HG03558 (cell line): ENCODE data around the gene ZNRF2.

Experiments
- ATAC-seq: cut with Tn5 transposase; IDR thresholded peaks from one replicate; pipeline ENCODE4 v1.9.1; 2021; ENCODE audit warnings: moderate number of reproducible peaks; ENCODE audit not compliant: unreplicated experiment; ENCODE audit errors: extremely low read depth

ZNRF2 gene

GRCh38 chr7:30313348-30313747, 29.0 kb downstream of the ZNRF2 start:
- ATAC-seq = no peak

DNA sequence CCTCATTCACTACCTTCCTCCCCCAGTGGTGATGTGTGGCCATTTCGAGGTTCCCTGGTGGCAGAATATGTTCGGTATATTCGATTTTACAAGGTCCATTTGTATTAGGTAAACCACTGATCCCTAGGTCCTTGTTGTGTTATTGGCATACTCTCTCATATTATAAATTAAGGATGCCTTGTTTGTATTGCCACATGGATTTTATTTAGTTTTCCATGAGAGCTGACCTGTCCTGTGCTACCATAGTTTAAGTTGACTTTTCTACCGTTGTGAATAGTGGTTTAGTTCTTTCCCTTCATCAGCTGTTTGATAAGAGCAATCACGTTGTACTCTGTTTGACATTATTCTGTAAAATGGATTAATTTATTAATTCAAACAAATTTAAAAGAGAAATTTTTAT, 29.4 kb downstream of the ZNRF2 start:
- no peak for ATAC-seq

DNA sequence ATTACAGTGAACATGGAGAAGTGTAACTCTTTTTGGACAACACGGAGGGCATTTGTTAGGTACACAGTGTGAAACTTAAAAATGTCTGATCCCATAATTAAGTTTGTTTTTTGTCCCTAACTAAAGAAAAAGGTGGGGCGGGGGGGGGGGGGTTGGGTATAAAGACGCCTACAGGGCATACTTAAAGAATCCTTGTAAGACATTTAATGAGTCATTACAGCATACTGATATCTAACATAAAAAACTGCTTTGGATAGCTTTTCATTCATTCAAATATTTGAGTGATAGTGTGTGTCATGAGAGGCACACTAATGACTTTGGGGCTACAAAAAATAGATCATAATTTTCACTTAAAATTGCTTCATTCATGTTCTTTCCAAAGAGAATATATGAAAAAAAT, 31.2 kb downstream of the ZNRF2 start:
- ATAC-seq = no peak

DNA sequence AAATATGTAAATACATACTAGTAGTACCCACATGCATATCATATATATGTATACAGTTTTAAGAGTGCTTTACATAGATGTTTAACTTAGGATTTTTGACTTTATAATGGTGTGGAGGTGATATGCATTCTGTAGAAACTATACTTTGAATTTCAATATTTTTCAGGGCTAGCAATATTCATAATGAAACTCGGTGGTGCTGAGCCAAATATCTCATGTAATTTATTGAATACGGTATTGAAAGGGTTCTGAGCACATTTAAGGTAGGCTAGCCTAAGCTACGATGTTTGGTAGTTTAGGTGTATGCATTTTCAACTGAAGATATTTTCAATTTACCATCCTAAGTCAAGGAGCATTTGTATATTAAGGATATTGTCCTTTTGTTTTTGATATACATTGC, 36.0 kb downstream of the ZNRF2 start:
- no peak for ATAC-seq

DNA sequence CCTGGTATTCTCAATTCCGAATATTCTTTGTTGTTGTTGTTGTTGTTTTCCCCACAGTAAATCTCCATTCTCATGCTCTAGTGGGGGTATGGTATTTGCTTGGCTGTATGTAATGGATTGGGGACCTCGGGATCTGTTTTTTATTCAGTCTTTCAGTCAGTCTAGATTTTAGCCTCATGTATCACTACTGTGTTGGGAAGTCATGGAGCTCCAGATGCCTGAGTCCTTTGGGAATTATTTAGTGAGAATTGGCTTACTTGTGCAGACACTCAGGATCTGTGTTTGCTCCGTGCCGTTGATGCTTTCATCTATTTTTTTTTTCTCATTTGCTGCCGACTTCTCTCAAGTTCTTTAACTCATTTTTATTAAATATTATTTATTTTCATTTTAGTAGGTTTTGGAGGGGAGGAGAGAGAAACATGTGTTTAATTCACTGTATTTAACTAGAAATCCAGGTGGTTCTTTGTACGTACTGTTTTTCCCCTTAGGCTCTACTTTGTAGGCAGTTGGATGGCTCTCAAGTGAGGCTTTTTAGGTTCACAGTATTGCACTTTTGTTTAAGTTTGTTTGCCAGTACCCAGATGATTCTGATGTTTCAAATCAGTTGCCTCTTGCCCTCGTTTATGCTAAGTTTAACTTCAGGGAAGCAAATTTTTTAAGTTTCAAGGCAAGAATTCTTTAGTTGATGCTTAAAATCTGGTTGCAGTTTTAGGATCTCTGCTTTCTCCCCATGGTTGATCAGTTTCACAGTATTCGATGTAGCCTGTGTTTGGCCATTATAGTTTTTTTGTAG, 36.9 kb downstream of the ZNRF2 start:
- no peak for ATAC-seq

DNA sequence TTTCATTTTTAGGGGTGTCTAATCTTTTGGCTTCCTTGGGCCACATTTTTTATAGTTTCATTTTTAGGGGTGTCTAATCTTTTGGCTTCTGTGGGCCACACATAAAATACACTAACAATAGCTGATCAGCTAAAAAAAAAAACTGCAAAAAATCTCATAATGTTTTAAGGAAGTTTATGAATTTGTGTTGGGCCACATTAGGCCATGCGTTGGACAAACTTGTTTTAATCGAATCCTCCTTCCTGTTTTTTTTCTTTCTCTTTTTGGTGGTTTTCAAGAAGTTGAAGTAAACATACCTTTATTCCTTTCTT, 37.4 kb downstream of the ZNRF2 start:
- ATAC-seq = no peak

GRCh38 chr7:30322271-30323005, 38.0 kb downstream of the ZNRF2 start:
- ATAC-seq = peak; percentile 74

- ATAC-seq = peak; percentile 46
These were observed 38.6 kb downstream of the ZNRF2 start for GRCh38 chr7:30323006-30323355.

- no peak for ATAC-seq
These were observed 43.4 kb downstream of the ZNRF2 start for GRCh38 chr7:30327813-30328212.

GRCh38 chr7:30328381-30328780, 44.0 kb downstream of the ZNRF2 start:
- ATAC-seq = no peak

- ATAC-seq = no peak
These were observed 45.3 kb downstream of the ZNRF2 start for GRCh38 chr7:30329716-30330115.

DNA sequence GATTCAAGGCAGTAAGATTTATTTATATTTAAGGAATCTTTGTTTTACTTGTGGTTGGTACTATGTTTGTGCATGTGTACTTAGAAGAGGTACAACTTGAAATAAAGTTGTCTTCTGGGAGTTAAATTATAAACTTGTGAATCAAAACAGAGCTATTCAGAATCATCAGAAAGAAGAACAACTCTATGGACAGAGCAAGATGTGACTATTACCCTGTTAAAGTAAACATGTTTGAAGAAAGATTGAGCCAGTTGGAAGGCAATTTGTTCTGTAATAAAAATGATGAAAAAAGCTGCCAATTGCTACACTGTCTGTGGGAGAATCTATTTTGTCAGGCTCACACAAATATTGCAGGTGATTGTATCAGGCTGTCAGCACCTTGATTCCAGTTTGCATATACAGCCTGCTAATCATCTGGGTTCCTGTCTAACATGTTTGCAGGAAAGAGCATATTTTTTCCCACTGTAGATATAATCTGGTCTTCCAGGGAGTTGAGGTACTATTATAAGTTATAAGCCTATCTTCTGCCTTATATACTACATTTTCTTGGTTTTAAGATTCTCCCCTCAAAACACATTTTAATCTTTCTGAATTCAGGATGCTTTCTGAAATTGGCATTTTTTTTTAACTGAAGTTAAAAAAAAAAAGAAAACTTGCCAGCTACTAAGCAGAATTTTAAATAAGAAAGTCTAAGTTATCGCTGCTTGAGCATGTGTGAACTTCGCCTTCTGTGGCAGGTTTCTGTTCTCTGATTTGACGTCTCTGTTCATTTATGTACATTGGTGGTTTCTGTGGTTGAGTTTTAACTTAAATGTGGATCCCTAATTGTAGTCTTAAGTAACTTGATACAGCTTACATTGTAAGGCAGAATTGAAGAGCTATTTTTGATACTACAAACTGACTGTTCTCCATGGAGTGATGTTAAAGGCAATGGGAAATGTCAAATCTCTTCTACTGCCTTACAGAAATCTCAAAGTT, 46.0 kb downstream of the ZNRF2 start:
- ATAC-seq = peak; percentile 68

GRCh38 chr7:30331338-30331737, 46.9 kb downstream of the ZNRF2 start:
- no peak for ATAC-seq

- ATAC-seq = no peak
These were observed 48.2 kb downstream of the ZNRF2 start for GRCh38 chr7:30332549-30332948.

DNA sequence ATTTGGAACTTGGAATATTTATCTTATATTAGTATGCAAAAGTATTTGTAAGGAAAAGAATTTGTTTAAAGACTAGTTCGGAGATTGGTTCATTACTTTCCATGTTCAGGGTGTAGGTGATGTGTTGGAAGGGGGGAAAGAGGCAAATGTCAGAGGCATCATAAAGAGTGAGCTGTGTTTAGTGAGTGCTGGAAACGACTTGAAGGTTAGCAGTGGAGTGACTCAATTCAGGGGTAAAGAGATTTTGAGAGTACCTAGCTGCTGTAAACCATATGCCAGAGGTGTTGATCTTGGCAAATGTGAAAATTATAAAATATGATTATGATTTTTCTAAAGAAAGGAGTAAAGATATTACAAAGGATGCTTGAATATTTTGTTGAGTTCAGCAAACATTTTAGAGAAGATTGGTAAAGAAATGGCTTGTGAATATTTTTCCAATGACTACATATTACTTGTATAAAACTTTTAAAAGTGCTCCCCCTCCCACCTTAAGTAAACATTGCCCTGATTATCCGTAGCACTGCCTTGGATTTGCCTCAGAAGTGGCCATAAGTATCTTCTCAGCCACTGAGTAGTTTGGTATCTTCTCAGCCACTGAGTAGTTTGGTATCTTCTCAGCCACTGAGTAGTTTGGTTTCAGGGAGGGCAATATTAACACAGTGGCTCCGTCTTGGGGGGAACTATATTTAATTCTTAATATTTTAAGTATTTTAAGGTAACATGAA, 51.5 kb downstream of the ZNRF2 start:
- ATAC-seq = no peak

- ATAC-seq = no peak
These were observed 60.1 kb downstream of the ZNRF2 start for GRCh38 chr7:30344513-30344912.

GRCh38 chr7:30347226-30348082, 63.1 kb downstream of the ZNRF2 start:
- ATAC-seq = no peak

DNA sequence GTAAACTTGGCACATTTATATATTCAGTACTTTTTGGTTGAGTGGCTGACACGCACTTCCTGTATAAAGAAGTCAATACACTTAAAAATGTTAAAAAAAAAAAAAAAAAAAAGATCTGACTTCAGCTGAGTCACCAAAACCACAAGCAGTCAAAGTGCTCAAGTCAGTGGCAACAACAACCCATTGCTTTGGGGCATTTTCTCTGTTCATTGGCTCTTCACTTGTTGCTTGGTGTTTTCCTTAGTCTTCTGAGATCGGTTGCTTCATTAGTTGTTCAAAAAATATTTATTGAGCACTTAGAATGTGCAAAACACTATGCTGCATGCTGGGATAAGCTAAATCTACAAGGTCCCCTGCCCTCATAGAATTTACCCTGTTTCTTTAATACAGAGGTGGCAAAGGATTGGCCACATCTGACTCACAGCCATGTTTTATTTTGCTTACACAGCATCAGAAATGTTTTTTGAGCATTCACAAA, 63.7 kb downstream of the ZNRF2 start:
- ATAC-seq = peak; percentile 83

GRCh38 chr7:30349170-30349569, 64.8 kb downstream of the ZNRF2 start:
- no peak for ATAC-seq
